Measurements from ENCODE around the gene CBR3.

Gene CBR3

GRCh38 chr21:36184545-36184944 lies 49.7 kb downstream of the CBR3 start:
- DNase-seq (ENCODE audit: low read depth), result no peak

GRCh38 chr21:36185523-36185922 lies 50.6 kb downstream of the CBR3 start:
- no peak for DNase-seq (ENCODE audit: low read depth)

- no peak for DNase-seq (ENCODE audit: low read depth)
These were observed 51.2 kb downstream of the CBR3 start for GRCh38 chr21:36186081-36186480.

- no peak for DNase-seq (ENCODE audit: low read depth)
These were observed 51.9 kb downstream of the CBR3 start for GRCh38 chr21:36186506-36187399.

- DNase-seq (ENCODE audit: low read depth), result no peak
These were observed 53.3 kb downstream of the CBR3 start for GRCh38 chr21:36188081-36188681.

GRCh38 chr21:36188937-36189336 lies 54.1 kb downstream of the CBR3 start:
- no peak for DNase-seq (ENCODE audit: low read depth)

GRCh38 chr21:36190736-36191135 lies 55.9 kb downstream of the CBR3 start:
- DNase-seq (ENCODE audit: low read depth), result no peak

GRCh38 chr21:36193200-36193599 lies 58.3 kb downstream of the CBR3 start:
- DNase-seq (ENCODE audit: low read depth), result no peak

- DNase-seq (ENCODE audit: low read depth), result no peak
These were observed 59.1 kb downstream of the CBR3 start for GRCh38 chr21:36194024-36194423.

GRCh38 chr21:36195613-36196012 lies 60.7 kb downstream of the CBR3 start:
- no peak for DNase-seq (ENCODE audit: low read depth)

Data from stimulated activated CD8-positive, alpha-beta memory T cell treated with anti-CD3 and anti-CD28 coated beads, Interleukin-12 subunit alpha, Interleukin-12 subunit beta, amount 100 ng/mL, for 4 hours (primary cell).